Stomach (tissue), 4 donors: ENCODE measurements around the gene TMEM134.
"Not testable (repeated sequence)": the region's sequence is repeated elsewhere in the genome, so short reads cannot be mapped to it uniquely, and the experiment has no call there.

Experiments used
- EP300 ChIP-seq: sonication (generic); formaldehyde crosslinking; IDR thresholded peaks from one replicate; pipeline ENCODE4 v1.6.1; 2017; ENCODE audit warnings: antibody characterized with exemption
- POLR2A ChIP-seq, 4 donors: fragments of 450-650 bp; IDR thresholded peaks; one replicate each; pipeline ENCODE4 v1.6.1; 2016; ENCODE audit warnings: antibody characterized with exemption in 4 of 4, control low read depth in 2 of 4, mild to moderate bottlenecking in 1 of 4, moderate library complexity in 1 of 4
- POLR2AphosphoS5 ChIP-seq, 3 donors: sonication (generic); formaldehyde crosslinking; IDR thresholded peaks; one replicate each; pipeline ENCODE4 v1.6.1; 2016; ENCODE audit warnings: antibody characterized with exemption in 3 of 3
- TF ChIP-seq, protein P1 (sequence below), 7 experiments: fragments of 450-650 bp in 4 of 7; fragments of 200-600 bp in 3 of 7; sonication (generic) in 3 of 7; IDR thresholded peaks; one replicate each; pipeline ENCODE4 v1.5.1; 2016 to 2019; ENCODE audit warnings: antibody characterized with exemption in 7 of 7, control low read depth in 2 of 7, mild to moderate bottlenecking in 1 of 7

DNA sequence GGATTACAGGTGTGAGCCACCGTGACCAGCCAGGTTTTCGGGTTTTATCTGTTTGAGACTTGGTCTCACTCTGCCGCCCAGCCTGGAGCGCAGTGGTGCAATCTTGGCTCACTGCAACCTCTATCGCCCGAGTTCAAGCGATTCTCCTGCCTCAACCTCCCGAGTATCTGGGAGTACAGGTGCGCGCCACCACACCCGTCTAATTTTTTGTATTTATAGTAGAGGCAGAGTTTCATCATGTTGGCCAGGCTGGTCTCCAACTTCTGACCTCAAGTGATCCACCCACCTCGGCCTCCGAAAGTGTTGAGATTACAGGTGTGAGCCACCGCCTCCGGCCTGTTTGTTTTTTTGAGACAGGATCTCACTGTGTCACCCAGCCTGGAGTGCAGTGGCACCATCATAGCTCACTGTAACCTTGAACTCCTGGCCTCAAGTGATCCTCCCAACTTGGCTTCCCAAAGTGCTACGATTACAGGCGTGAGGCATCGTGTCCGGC, 41.6 kb downstream of the TMEM134 start:
- TF ChIP-seq EP300; POLR2A (IDR thresholded peaks at IDR 0.05); POLR2AphosphoS5 (IDR thresholded peaks at IDR 0.05): not testable (repeated sequence)
- TF ChIP-seq, protein P1, sequence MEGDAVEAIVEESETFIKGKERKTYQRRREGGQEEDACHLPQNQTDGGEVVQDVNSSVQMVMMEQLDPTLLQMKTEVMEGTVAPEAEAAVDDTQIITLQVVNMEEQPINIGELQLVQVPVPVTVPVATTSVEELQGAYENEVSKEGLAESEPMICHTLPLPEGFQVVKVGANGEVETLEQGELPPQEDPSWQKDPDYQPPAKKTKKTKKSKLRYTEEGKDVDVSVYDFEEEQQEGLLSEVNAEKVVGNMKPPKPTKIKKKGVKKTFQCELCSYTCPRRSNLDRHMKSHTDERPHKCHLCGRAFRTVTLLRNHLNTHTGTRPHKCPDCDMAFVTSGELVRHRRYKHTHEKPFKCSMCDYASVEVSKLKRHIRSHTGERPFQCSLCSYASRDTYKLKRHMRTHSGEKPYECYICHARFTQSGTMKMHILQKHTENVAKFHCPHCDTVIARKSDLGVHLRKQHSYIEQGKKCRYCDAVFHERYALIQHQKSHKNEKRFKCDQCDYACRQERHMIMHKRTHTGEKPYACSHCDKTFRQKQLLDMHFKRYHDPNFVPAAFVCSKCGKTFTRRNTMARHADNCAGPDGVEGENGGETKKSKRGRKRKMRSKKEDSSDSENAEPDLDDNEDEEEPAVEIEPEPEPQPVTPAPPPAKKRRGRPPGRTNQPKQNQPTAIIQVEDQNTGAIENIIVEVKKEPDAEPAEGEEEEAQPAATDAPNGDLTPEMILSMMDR (IDR thresholded peaks at IDR 0.05): not testable (repeated sequence)
